GM18951 (cell line): ENCODE measurements around the gene EPC2.
"Not testable (repeated sequence)": the region's sequence is repeated elsewhere in the genome, so short reads cannot be mapped to it uniquely, and the experiment has no call there.

Experiments used
- POLR2A ChIP-seq: IDR thresholded peaks from 4 replicates; pipeline ENCODE4 v1.6.1; 2011; ENCODE audit warnings: mild to moderate bottlenecking; ENCODE audit not compliant: insufficient read length, insufficient read depth; ENCODE audit errors: extremely low read depth
- in situ Hi-C: fragments of 300-500 bp; cut with MboI; formaldehyde crosslinking; loops from one replicate; pipeline ENCODE4 v1.12.0; 2022; ENCODE audit warnings: low sequenced_read_pairs, mixed read lengths, inconsistent platforms; ENCODE audit not compliant: unreplicated experiment

The EPC2 gene

GRCh38 chr2:148674063-148675020 is 29.8 kb downstream of the EPC2 start:
- in situ Hi-C loops: no loop called here
- no peak for TF ChIP-seq POLR2A

- TF ChIP-seq POLR2A: no peak
- in situ Hi-C loops: no loop called here
These were observed 31.2 kb downstream of the EPC2 start for GRCh38 chr2:148675708-148676107.

- in situ Hi-C loops: not testable (repeated sequence)
These were observed 34.0 kb downstream of the EPC2 start for GRCh38 chr2:148678302-148679179.

GRCh38 chr2:148680462-148680861 is 35.9 kb downstream of the EPC2 start:
- in situ Hi-C loops: no loop called here
- no peak for TF ChIP-seq POLR2A

- in situ Hi-C loops: no loop called here
These were observed 36.9 kb downstream of the EPC2 start for GRCh38 chr2:148681443-148681842.

GRCh38 chr2:148681862-148682261 is 37.3 kb downstream of the EPC2 start:
- in situ Hi-C loops: not testable (repeated sequence)

More at GRCh38 chr2:148681443-148681842, 36.9 kb downstream of the EPC2 start:
- TF ChIP-seq POLR2A: no peak

- in situ Hi-C loops: no loop called here
- TF ChIP-seq POLR2A: no peak
These were observed 40.0 kb downstream of the EPC2 start for GRCh38 chr2:148684507-148684906.

- in situ Hi-C loops: no loop called here
- no peak for TF ChIP-seq POLR2A
These were observed 43.0 kb downstream of the EPC2 start for GRCh38 chr2:148687543-148687942.

- in situ Hi-C loops: not testable (repeated sequence)
These were observed 43.5 kb downstream of the EPC2 start for GRCh38 chr2:148688011-148688410.

GRCh38 chr2:148696985-148697384 is 52.4 kb downstream of the EPC2 start:
- in situ Hi-C loops: no loop called here

GRCh38 chr2:148699830-148700229 is 55.3 kb downstream of the EPC2 start:
- in situ Hi-C loops: no loop called here
- TF ChIP-seq POLR2A: no peak

More at GRCh38 chr2:148696985-148697384, 52.4 kb downstream of the EPC2 start:
- no peak for TF ChIP-seq POLR2A

GRCh38 chr2:148701039-148701438 is 56.5 kb downstream of the EPC2 start:
- in situ Hi-C loops: no loop called here
- TF ChIP-seq POLR2A: no peak

- in situ Hi-C loops: no loop called here
- TF ChIP-seq POLR2A: no peak
These were observed 57.3 kb downstream of the EPC2 start for GRCh38 chr2:148701877-148702276.

GRCh38 chr2:148702475-148702874 is 57.9 kb downstream of the EPC2 start:
- in situ Hi-C loops: no loop called here
- no peak for TF ChIP-seq POLR2A
